Measurements from ENCODE around the gene HOXC11.

DNA sequence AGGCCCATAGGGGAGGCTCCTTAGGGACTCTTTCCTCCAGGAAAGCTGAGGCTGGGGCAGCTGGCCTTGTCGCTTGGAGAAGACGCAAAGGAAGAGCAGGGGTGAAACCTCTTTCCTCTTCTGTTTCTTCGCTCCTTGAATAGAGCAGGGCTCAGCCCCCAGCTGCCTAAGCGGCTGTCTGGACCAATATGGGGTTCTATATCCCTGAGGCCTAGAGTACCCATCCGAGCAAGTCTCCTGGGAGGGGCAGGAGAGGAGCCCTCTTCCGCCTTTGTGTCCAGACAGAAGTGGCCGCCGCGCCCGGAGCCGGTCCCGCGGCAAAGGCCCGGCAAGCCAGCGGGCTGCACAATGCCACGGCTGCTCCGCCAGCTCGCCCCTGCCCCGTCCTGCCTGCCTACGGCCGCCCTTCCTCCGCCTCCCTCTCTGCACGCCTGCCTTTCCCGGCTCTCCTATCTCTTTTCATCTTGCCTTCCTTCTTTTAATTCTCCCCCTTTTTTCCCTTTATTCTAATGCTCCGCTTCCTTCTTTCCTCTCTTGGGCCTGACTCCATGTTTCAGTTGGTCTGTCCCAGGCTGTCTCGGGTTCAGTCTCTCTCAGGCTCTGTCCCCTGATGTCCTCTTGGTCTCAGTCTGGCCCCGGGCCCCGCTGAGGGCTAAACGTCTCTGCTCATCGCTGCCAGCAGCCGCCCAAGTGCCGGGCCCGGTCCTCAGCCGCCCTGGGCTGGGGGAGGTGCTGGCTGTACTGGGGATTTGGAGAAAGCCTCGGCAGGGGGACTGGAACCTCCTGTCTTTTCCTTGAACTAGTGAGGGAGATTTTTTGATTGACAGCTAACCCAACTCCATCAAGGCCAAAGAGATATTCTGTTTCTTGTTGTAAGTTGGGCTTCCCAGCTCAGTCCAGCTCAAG, 24.5 kb downstream of the HOXC11 start:
- no peak for TF ChIP-seq POLR2AphosphoS5 (IDR thresholded peaks at IDR 0.05; ENCODE audit: low read depth, low read length)
- no peak for TF ChIP-seq POLR2A (IDR thresholded peaks at IDR 0.05; ENCODE audit: low read depth, low read length)
- TF ChIP-seq TAF1 (IDR thresholded peaks at IDR 0.05; ENCODE audit: borderline replicate concordance, low read depth, low read length) = no peak

All from GM12892 (cell line).